Prostate gland (tissue), 2 donors: ENCODE data around the gene OPN4. TPM values are rescaled to one million over a fixed set of nuclear protein-coding genes. Genes with fewer than 3 reads are reported as not detected.
A peak's percentile ranks its signal among the peaks of the same experiment; 100 is the strongest.

ENCODE experiments used
- DNase-seq: peaks from one replicate; pipeline ENCODE4 v3.0.0-alpha.2; 2019; ENCODE audit warnings: low spot score
- H3K27ac ChIP-seq, 2 donors: fragments of 200-600 bp; sonication (generic); 2 replicates each; pipeline ENCODE4 v1.5.1; 2017 to 2019
- H3K27me3 ChIP-seq: fragments of 200-600 bp; sonication (generic); replicated peaks from 2 replicates; pipeline ENCODE4 v1.5.1; 2019; ENCODE audit not compliant: insufficient read depth
- H3K36me3 ChIP-seq, 2 donors: fragments of 200-600 bp; sonication (generic); 1 replicate in 1 of 2; 2 replicates in 1 of 2; pipeline versions ENCODE4 v1.5.1 to v1.8.1; 2017 to 2019
- H3K4me1 ChIP-seq: fragments of 200-600 bp; sonication (generic); replicated peaks from 2 replicates; pipeline ENCODE4 v1.5.1; 2019
- H3K4me3 ChIP-seq, 2 donors: fragments of 200-600 bp; sonication (generic); 2 replicates each; pipeline ENCODE4 v1.5.1; 2017 to 2019
- H3K9me3 ChIP-seq: fragments of 200-600 bp; sonication (generic); 2 replicates; pipeline ENCODE4 v1.5.1; 2017
- CTCF ChIP-seq, 4 experiments: fragments of 200-600 bp in 2 of 4; fragments of 450-650 bp in 2 of 4; sonication (generic) in 2 of 4; IDR thresholded peaks; 1 replicate in 3 of 4; 2 replicates in 1 of 4; pipeline ENCODE4 v1.5.1; 2016 to 2019; ENCODE audit warnings: antibody characterized with exemption in 4 of 4, mild to moderate bottlenecking in 2 of 4, moderate library complexity in 2 of 4
- POLR2A ChIP-seq: fragments of 450-650 bp; IDR thresholded peaks from one replicate; pipeline ENCODE4 v1.6.1; 2016; ENCODE audit warnings: antibody characterized with exemption, mild to moderate bottlenecking
- POLR2AphosphoS5 ChIP-seq: sonication (generic); formaldehyde crosslinking; IDR thresholded peaks from one replicate; pipeline ENCODE4 v1.6.1; 2017; ENCODE audit warnings: antibody characterized with exemption
- WGBS: methylation state at CpG from one replicate; pipeline ENCODE4 v1.1.5; 2018; 5-methylcytosine and 5-hydroxymethylcytosine counted together
- intact Hi-C: fragments of 100-400 bp; cut with DNase I; formaldehyde crosslinking; loops from one replicate; pipeline ENCODE4 v1.14.2; 2022
- total RNA-seq, 2 donors: library from RNA; depleted of rRNA; stranded (reverse); fragments of >200 nt; gene quantifications; one replicate each; pipeline ENCODE4 v1.1.0, GENCODE V29; 2016

Gene OPN4
- total RNA-seq, 2 donors from 2014 or later: not detected

DNA sequence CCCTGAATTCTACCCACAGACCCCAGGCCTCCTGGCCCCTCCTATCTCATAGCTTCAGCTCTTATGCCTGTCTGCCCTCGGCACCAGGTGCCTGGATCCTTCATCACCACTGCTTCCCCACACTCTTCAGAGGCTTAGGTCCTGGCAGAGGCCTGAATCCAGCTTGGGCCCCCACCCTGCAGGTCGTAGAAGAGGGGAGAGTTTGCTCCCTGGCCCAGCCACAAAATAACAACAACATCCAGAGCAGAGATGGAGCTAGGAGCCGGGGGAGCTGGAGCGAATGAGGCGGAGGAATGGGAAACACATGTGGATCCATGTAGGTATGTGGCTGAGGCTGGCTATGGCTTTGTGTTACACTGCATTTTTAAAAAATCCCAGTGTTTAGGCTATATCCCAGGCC lies 7.8 kb upstream of the OPN4 start:
- Histone ChIP-seq H3K9me3 (no peaks in the 10 kb centered on the region), H3K27me3 (no peaks in the 10 kb centered on the region), H3K4me1 (peaks cover 7% of the 10 kb centered on the region), H3K27ac (no peak overlapping the region), H3K36me3 (no peaks in the 10 kb centered on the region), H3K4me3 (no peak overlapping the region)
- no peak for DNase-seq
- WGBS: 91% methylated on average over 5 of the region's 5 CpGs
- TF ChIP-seq POLR2AphosphoS5 (no peak), POLR2A (no peak), CTCF (IDR thresholded peaks at IDR 0.05) (no peak)
- intact Hi-C loops: no loop called here

DNA sequence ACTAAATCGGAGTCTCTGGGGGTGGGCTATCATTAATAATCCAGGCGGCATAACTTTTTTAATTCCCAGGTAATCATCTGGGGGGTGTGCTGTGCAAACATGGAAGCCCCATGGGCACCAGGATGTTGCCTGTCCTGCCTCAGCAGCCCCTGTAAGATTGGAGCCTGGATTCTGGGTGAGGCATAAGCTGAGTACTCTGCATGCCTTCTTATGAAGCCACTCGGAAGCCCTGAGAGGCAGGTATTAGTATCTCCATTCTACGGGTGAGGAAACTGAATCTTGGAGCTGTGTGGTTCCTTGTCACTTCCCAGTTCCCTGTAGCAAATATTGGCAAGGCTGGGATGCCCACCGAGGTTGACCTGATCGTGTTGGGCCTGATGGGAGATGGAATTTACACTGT lies 7.4 kb upstream of the OPN4 start:
- Histone ChIP-seq H3K27ac (no peak overlapping the region), H3K36me3 (no peaks in the 10 kb centered on the region), H3K9me3 (no peaks in the 10 kb centered on the region), H3K27me3 (no peaks in the 10 kb centered on the region), H3K4me1 (peaks cover 7% of the 10 kb centered on the region), H3K4me3 (no peak overlapping the region)
- intact Hi-C loops: no loop called here
- WGBS: 74% methylated on average over 6 of the region's 6 CpGs
- TF ChIP-seq CTCF (IDR thresholded peaks at IDR 0.05): no peak
- no peak for TF ChIP-seq POLR2A
- no peak for DNase-seq

DNA sequence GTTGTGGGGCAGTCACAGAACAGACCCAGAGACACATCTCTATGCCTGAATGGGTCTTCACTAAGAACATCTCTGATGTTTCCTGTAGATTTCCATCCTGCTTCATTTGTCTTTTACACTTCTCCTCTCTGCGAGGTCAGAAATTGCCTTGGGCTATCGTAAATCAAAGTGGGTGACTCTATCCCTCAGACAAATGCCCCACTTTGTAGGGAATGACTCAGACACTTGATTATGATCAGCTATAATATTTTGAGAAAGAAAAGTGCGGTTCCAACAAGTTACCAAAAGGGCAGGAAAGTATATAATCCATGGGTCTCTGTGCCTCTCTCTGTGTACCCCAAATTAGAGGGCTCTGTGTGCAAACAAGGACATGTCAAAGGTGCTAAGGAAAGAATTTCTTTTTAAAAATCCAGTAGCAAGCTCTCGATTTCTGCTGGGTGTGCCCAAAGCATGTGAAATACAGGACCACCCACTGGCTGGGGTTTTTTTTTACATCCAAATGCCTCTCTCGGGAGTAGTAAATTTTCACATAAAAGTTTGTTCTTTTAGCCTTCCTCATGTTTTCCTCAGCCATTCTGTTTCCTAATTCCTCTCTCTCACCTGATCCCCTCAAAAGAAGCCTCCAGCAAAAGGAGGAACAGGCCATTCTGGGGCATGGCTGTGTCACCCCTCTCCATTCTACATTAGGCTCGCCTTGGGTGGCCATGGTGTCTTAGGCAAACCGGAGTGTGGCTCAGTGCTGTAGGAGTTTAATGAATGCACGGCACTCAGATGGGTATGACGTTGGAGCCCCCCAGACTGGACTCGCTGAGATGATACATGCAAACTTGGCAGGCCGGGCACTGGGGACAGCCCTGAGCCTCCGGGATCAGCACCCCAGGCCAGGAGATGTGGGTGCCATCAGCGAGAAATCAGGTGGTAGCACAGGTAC lies 6.3 kb upstream of the OPN4 start:
- intact Hi-C loops: no loop called here
- H3K4me1 ChIP-seq: peaks cover 7% of the 10 kb centered on the region
- no peaks in the 10 kb centered on the region for H3K9me3 ChIP-seq
- H3K36me3 ChIP-seq: no peaks in the 10 kb centered on the region
- DNase-seq: no peak
- TF ChIP-seq CTCF (IDR thresholded peaks at IDR 0.05) (no peak), POLR2AphosphoS5 (no peak), POLR2A (no peak)
- H3K27ac ChIP-seq: no peak overlapping the region
- no peak overlapping the region for H3K4me3 ChIP-seq
- WGBS: 52% methylated on average over 13 of the region's 13 CpGs
- no peaks in the 10 kb centered on the region for H3K27me3 ChIP-seq

DNA sequence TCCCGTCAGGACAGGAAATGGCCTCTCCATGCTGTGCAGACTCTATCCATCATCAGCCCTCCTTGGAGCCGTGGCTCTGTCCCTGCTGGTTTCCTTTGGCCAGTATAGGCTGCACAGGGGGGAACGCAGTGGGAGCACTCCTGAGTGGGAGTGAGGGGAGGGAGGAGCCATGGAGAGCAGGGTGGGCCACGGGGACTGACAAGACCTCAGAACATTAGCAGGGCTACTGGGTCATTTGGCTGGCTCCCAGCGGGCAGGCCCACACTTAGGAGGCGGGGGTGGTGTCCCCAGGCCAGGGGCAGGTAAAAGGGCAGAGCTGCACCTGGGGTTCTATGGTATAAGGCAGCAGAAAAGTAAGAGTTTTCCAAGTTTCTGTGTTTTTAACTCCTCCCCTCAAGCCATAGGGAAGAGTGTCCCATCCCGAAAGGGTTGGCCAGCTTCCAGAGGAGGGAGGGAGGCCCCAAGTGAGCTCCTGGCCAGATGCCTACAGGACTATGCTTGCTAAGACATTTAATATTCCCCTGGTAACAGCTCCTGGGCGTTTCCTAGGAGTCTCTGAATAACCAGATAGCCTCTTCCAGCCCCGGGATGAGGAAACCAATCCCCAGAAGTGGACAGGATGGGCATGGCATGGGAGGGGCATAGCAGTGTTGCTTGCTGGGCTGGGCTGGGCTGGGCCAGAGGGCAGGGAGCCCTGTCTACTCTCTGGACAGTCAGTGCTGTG lies 5.5 kb upstream of the OPN4 start:
- no peak overlapping the region for H3K27ac ChIP-seq
- H3K36me3 ChIP-seq: no peaks in the 10 kb centered on the region
- H3K27me3 ChIP-seq: no peaks in the 10 kb centered on the region
- TF ChIP-seq POLR2A (no peak), CTCF (IDR thresholded peaks at IDR 0.05) (no peak), POLR2AphosphoS5 (no peak)
- peaks cover 7% of the 10 kb centered on the region for H3K4me1 ChIP-seq
- DNase-seq: peak; percentile 28
- 28% methylated on average over 9 of the region's 9 CpGs for WGBS
- intact Hi-C loops: no loop called here
- no peaks in the 10 kb centered on the region for H3K9me3 ChIP-seq
- no peak overlapping the region for H3K4me3 ChIP-seq
